22Rv1 (cell line): ENCODE measurements around the gene GABBR1.

Experiments
- ZFX ChIP-seq: fragments of 450-650 bp; IDR thresholded peaks from 2 replicates; pipeline ENCODE4 v1.6.1; 2017; ENCODE audit warnings: antibody characterized with exemption, borderline replicate concordance
- TF ChIP-seq, protein P1 (sequence below): fragments of 450-650 bp; IDR thresholded peaks from 2 replicates; pipeline ENCODE4 v1.5.1; 2017; ENCODE audit warnings: mild to moderate bottlenecking

DNA sequence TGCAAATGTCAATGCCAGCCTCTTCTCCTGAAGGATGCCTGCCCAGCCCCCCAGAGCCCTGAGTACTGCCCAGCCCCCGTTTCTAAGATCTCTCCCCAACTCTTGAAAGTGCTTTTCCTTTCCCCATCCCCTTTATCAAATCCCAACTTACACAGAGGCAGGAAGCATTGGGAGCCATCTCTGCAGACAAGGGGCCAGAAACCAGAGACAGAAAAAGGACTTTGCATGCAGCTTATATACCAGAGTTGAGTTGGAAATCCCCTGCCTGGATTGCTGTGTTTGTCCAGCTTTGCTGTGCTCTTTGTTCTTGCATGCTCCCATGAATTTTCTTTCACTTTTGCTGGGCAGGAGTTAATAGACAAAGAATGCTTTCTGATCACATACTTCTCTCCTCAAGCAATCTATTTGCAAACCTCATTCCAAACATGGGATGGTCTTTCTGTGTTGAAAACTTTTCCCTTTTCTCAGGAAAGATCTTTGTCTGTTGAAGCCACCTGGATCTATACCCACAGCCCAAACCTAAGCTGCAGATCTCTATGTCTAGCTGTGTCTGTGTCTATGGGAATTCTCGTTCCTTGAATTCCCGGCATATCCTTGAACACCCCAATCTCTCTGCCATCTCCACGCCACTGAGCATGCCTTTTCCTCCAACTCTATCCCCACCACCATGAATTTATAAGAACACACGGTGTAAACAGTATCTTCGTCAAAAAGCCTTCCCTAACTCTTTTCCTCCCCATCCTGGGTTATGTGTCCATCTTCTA is 73.3 kb downstream of the GABBR1 start, which contains the start of gene UBD:
- TF ChIP-seq, protein P1, sequence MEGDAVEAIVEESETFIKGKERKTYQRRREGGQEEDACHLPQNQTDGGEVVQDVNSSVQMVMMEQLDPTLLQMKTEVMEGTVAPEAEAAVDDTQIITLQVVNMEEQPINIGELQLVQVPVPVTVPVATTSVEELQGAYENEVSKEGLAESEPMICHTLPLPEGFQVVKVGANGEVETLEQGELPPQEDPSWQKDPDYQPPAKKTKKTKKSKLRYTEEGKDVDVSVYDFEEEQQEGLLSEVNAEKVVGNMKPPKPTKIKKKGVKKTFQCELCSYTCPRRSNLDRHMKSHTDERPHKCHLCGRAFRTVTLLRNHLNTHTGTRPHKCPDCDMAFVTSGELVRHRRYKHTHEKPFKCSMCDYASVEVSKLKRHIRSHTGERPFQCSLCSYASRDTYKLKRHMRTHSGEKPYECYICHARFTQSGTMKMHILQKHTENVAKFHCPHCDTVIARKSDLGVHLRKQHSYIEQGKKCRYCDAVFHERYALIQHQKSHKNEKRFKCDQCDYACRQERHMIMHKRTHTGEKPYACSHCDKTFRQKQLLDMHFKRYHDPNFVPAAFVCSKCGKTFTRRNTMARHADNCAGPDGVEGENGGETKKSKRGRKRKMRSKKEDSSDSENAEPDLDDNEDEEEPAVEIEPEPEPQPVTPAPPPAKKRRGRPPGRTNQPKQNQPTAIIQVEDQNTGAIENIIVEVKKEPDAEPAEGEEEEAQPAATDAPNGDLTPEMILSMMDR = no peak
- no peak for TF ChIP-seq ZFX
